Activated T-cell treated with anti-CD3 and anti-CD28 coated beads, Interleukin-2, amount 50 U/mL, for 24 hours (primary cell): ENCODE measurements around the gene GRIN2C.

Experiments used
- DNase-seq: peaks from one replicate; pipeline ENCODE4 v3.0.0-alpha.2; 2020
- H3K27ac Mint-ChIP-seq: 2 replicates; pipeline ENCODE4 v1.8.0; 2020; ENCODE audit warnings: mild to moderate bottlenecking, mixed read lengths
- H3K27me3 Mint-ChIP-seq: 2 replicates; pipeline ENCODE4 v1.8.0; 2020; ENCODE audit warnings: mixed read lengths
- H3K36me3 Mint-ChIP-seq: 2 replicates; pipeline ENCODE4 v1.8.0; 2020; ENCODE audit warnings: low read depth, mixed read lengths
- H3K4me1 Mint-ChIP-seq: 2 replicates; pipeline ENCODE4 v1.8.0; 2020; ENCODE audit warnings: low read depth, mixed read lengths
- H3K4me3 Mint-ChIP-seq: 2 replicates; pipeline ENCODE4 v1.8.0; 2020; ENCODE audit warnings: mild to moderate bottlenecking, moderate library complexity, mixed read lengths
- H3K9me3 Mint-ChIP-seq: 2 replicates; pipeline ENCODE4 v1.8.0; 2020; ENCODE audit warnings: mixed read lengths

Gene GRIN2C

GRCh38 chr17:74833501-74834377, 25.9 kb downstream of the GRIN2C start:
- H3K27ac Mint-ChIP-seq, result no peak overlapping the region
- no peak overlapping the region for H3K4me3 Mint-ChIP-seq
- DNase-seq, result no peak

GRCh38 chr17:74832421-74832820, 27.3 kb downstream of the GRIN2C start:
- DNase-seq, result no peak
- H3K27me3 Mint-ChIP-seq, result no peaks in the 10 kb centered on the region
- H3K4me3 Mint-ChIP-seq, result no peak overlapping the region
- no peak overlapping the region for H3K27ac Mint-ChIP-seq
- no peaks in the 10 kb centered on the region for H3K4me1 Mint-ChIP-seq
- no peaks in the 10 kb centered on the region for H3K9me3 Mint-ChIP-seq
- H3K36me3 Mint-ChIP-seq, result peaks cover 50% of the 10 kb centered on the region

More at GRCh38 chr17:74833501-74834377, 25.9 kb downstream of the GRIN2C start:
- H3K9me3 Mint-ChIP-seq, result no peaks in the 10 kb centered on the region
- no peaks in the 10 kb centered on the region for H3K27me3 Mint-ChIP-seq
- peaks cover 56% of the 10 kb centered on the region for H3K36me3 Mint-ChIP-seq
- H3K4me1 Mint-ChIP-seq, result no peaks in the 10 kb centered on the region

GRCh38 chr17:74831444-74832146, 28.1 kb downstream of the GRIN2C start:
- peaks cover 45% of the 10 kb centered on the region for H3K36me3 Mint-ChIP-seq
- no peaks in the 10 kb centered on the region for H3K27me3 Mint-ChIP-seq
- H3K4me1 Mint-ChIP-seq, result no peaks in the 10 kb centered on the region
- no peak overlapping the region for H3K27ac Mint-ChIP-seq
- no peak overlapping the region for H3K4me3 Mint-ChIP-seq
- no peak for DNase-seq
- no peaks in the 10 kb centered on the region for H3K9me3 Mint-ChIP-seq

- H3K9me3 Mint-ChIP-seq, result no peaks in the 10 kb centered on the region
- H3K4me3 Mint-ChIP-seq, result no peak overlapping the region
- H3K4me1 Mint-ChIP-seq, result no peaks in the 10 kb centered on the region
- H3K27me3 Mint-ChIP-seq, result no peaks in the 10 kb centered on the region
- DNase-seq, result no peak
- H3K27ac Mint-ChIP-seq, result no peak overlapping the region
- H3K36me3 Mint-ChIP-seq, result peaks cover 38% of the 10 kb centered on the region
Observed at GRCh38 chr17:74830861-74831260, 28.8 kb downstream of the GRIN2C start.

GRCh38 chr17:74827800-74828199, 31.9 kb downstream of the GRIN2C start:
- H3K4me1 Mint-ChIP-seq, result no peaks in the 10 kb centered on the region
- no peaks in the 10 kb centered on the region for H3K27me3 Mint-ChIP-seq
- no peak overlapping the region for H3K27ac Mint-ChIP-seq
- peaks cover 49% of the 10 kb centered on the region for H3K36me3 Mint-ChIP-seq
- no peak for DNase-seq
- no peak overlapping the region for H3K4me3 Mint-ChIP-seq
- H3K9me3 Mint-ChIP-seq, result no peaks in the 10 kb centered on the region

GRCh38 chr17:74825952-74826719, 33.5 kb downstream of the GRIN2C start:
- DNase-seq, result no peak
- Mint-ChIP-seq H3K4me3 (no peak overlapping the region), H3K27ac (no peak overlapping the region), H3K36me3 (peaks cover 48% of the 10 kb centered on the region), H3K4me1 (no peaks in the 10 kb centered on the region), H3K27me3 (no peaks in the 10 kb centered on the region), H3K9me3 (no peaks in the 10 kb centered on the region)

- no peak overlapping the region for H3K27ac Mint-ChIP-seq
- no peak overlapping the region for H3K4me3 Mint-ChIP-seq
- H3K36me3 Mint-ChIP-seq, result peaks cover 49% of the 10 kb centered on the region
- H3K27me3 Mint-ChIP-seq, result no peaks in the 10 kb centered on the region
- H3K9me3 Mint-ChIP-seq, result no peaks in the 10 kb centered on the region
- no peak for DNase-seq
- no peaks in the 10 kb centered on the region for H3K4me1 Mint-ChIP-seq
Observed at GRCh38 chr17:74824961-74825627, 34.6 kb downstream of the GRIN2C start.

- H3K4me3 Mint-ChIP-seq, result no peak overlapping the region
- no peak for DNase-seq
- no peaks in the 10 kb centered on the region for H3K9me3 Mint-ChIP-seq
- H3K4me1 Mint-ChIP-seq, result no peaks in the 10 kb centered on the region
- peaks cover 60% of the 10 kb centered on the region for H3K36me3 Mint-ChIP-seq
- no peaks in the 10 kb centered on the region for H3K27me3 Mint-ChIP-seq
- no peak overlapping the region for H3K27ac Mint-ChIP-seq
Observed at GRCh38 chr17:74822939-74823367, 36.7 kb downstream of the GRIN2C start.

- no peak for DNase-seq
- Mint-ChIP-seq H3K9me3 (no peaks in the 10 kb centered on the region), H3K36me3 (peaks cover 61% of the 10 kb centered on the region), H3K27me3 (no peaks in the 10 kb centered on the region), H3K27ac (no peak overlapping the region), H3K4me1 (no peaks in the 10 kb centered on the region), H3K4me3 (no peak overlapping the region)
Observed at GRCh38 chr17:74822335-74822938, 37.2 kb downstream of the GRIN2C start.

GRCh38 chr17:74821655-74822334, 37.9 kb downstream of the GRIN2C start:
- Mint-ChIP-seq H3K4me3 (no peak overlapping the region), H3K9me3 (no peaks in the 10 kb centered on the region), H3K36me3 (peaks cover 65% of the 10 kb centered on the region), H3K4me1 (no peaks in the 10 kb centered on the region), H3K27me3 (no peaks in the 10 kb centered on the region), H3K27ac (no peak overlapping the region)
- DNase-seq, result no peak

GRCh38 chr17:74819801-74820436, 39.8 kb downstream of the GRIN2C start:
- Mint-ChIP-seq H3K36me3 (peaks cover 68% of the 10 kb centered on the region), H3K27ac (no peak overlapping the region)
- no peak for DNase-seq

GRCh38 chr17:74818291-74818938, 41.3 kb downstream of the GRIN2C start:
- DNase-seq, result no peak
- Mint-ChIP-seq H3K27me3 (no peaks in the 10 kb centered on the region), H3K36me3 (peaks cover 67% of the 10 kb centered on the region), H3K4me1 (no peaks in the 10 kb centered on the region), H3K4me3 (no peak overlapping the region), H3K27ac (no peak overlapping the region), H3K9me3 (no peaks in the 10 kb centered on the region)

More at GRCh38 chr17:74819801-74820436, 39.8 kb downstream of the GRIN2C start:
- Mint-ChIP-seq H3K4me1 (no peaks in the 10 kb centered on the region), H3K4me3 (no peak overlapping the region), H3K9me3 (no peaks in the 10 kb centered on the region), H3K27me3 (no peaks in the 10 kb centered on the region)
